Lung (tissue), 12 donors: ENCODE data around the gene WHRN. TPM values are rescaled to one million over a fixed set of nuclear protein-coding genes. Genes with fewer than 3 reads are reported as not detected.

ENCODE experiments used
- ATAC-seq: fragments of 200-7000 bp; cut with Tn5 transposase; one replicate; pipeline ENCODE4 v1.9.1; 2020; ENCODE audit warnings: moderate number of reproducible peaks; ENCODE audit not compliant: insufficient read depth, low FRiP score
- DNase-seq, 3 donors: peaks; one replicate each; pipeline ENCODE4 v3.0.0-alpha.2; 2013 to 2017
- H3K27ac ChIP-seq, 2 donors: one replicate each; pipeline ENCODE4 v1.5.1; 2013; ENCODE audit warnings: mild to moderate bottlenecking in 2 of 2, moderate library complexity in 2 of 2, control low read depth in 1 of 2, inconsistent platforms in 1 of 2, low read depth in 1 of 2, low read length in 1 of 2
- H3K27me3 ChIP-seq, 3 donors: one replicate each; pipeline ENCODE4 v1.5.1; 2013; ENCODE audit warnings: low read length in 2 of 3; ENCODE audit not compliant: control insufficient read depth in 3 of 3, insufficient read depth in 3 of 3
- H3K36me3 ChIP-seq, 4 donors: one replicate each; pipeline ENCODE4 v1.5.1; 2013; ENCODE audit warnings: low read length in 4 of 4, mild to moderate bottlenecking in 1 of 4, moderate library complexity in 1 of 4; ENCODE audit not compliant: control insufficient read depth in 4 of 4, insufficient read depth in 4 of 4
- H3K4me1 ChIP-seq, 5 donors: one replicate each; pipeline ENCODE4 v1.5.1; 2013; ENCODE audit warnings: low read length in 5 of 5, mild to moderate bottlenecking in 2 of 5, moderate library complexity in 1 of 5; ENCODE audit not compliant: control insufficient read depth in 5 of 5, insufficient read depth in 5 of 5
- H3K4me3 ChIP-seq: one replicate; pipeline ENCODE4 v1.5.1; 2013; ENCODE audit warnings: mild to moderate bottlenecking, control low read depth, moderate library complexity
- H3K9ac ChIP-seq, 2 donors: one replicate each; pipeline ENCODE4 v1.5.1; 2013; ENCODE audit warnings: low read length in 2 of 2, control low read depth in 1 of 2; ENCODE audit not compliant: insufficient read depth in 1 of 2
- H3K9me3 ChIP-seq, 4 donors: one replicate each; pipeline ENCODE4 v1.5.1; 2013; ENCODE audit warnings: low read length in 3 of 4, mild to moderate bottlenecking in 1 of 4, moderate library complexity in 1 of 4; ENCODE audit not compliant: control insufficient read depth in 4 of 4, insufficient read depth in 3 of 4
- WGBS, 2 donors: extraction: QIAGEN DNeasy Blood & Tissue Kit; methylation state at CpG; one replicate each; pipeline ENCODE4 v1.1.7; 2013; 5-methylcytosine and 5-hydroxymethylcytosine counted together
- polyA plus RNA-seq, 2 donors: library from polyadenylated mRNA; stranded (reverse); fragments of 200-250 nt; gene quantifications; one replicate each; pipeline ENCODE4 v1.2.1, GENCODE V29; 2013
- total RNA-seq, 2 donors: library from RNA; depleted of rRNA in 1 of 2; stranded (reverse); fragments of >200 nt in 1 of 2; gene quantifications; one replicate each; pipeline ENCODE4 v1.2.1, GENCODE V29; 2014 to 2021
- TF ChIP-seq, protein P1 (sequence below): IDR thresholded peaks from 2 replicates; pipeline ENCODE4 v1.5.1; 2012; ENCODE audit warnings: mild to moderate bottlenecking; ENCODE audit errors: control extremely low read depth, extremely low read depth
- donor health status: control.
- donor health status: control.
- donor health status: Bipolar disorder and iron deficiency.
- donor health status: healthy.
- donor health status: DM: yes; HTN: yes; CAD: no.

The WHRN gene
- total and polyA plus RNA-seq, 4 donors: 3.1 to 11.7 (median 5.6) TPM

DNA sequence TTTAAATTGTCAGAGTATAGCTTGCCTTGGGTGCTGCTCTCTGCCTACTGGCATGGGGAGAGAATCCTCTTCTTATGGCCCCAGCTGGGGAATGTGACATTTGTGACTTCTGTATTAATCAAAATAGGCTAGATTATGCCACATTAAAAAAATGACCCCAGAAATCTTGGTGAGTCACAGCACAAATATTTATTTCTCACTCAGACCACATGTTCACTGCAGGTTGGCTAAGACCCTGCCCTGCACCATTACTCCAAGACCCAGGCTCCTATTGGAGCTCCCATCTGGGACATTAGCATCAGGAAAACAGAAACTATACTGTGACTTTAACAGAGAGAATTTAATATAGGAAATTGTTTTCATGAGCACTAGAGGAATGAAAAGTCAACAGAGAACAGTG, 16.6 kb upstream of the WHRN start:
- Histone ChIP-seq H3K27me3 (peaks cover 0 to 6% (median 3%) of the 10 kb centered on the region in 3 donors), H3K9me3 (no peaks in the 10 kb centered on the region), H3K9ac (no peak overlapping the region), H3K27ac (no peak overlapping the region), H3K4me1 (no peaks in the 10 kb centered on the region), H3K4me3 (no peak overlapping the region), H3K36me3 (no peaks in the 10 kb centered on the region)
- TF ChIP-seq, protein P1, sequence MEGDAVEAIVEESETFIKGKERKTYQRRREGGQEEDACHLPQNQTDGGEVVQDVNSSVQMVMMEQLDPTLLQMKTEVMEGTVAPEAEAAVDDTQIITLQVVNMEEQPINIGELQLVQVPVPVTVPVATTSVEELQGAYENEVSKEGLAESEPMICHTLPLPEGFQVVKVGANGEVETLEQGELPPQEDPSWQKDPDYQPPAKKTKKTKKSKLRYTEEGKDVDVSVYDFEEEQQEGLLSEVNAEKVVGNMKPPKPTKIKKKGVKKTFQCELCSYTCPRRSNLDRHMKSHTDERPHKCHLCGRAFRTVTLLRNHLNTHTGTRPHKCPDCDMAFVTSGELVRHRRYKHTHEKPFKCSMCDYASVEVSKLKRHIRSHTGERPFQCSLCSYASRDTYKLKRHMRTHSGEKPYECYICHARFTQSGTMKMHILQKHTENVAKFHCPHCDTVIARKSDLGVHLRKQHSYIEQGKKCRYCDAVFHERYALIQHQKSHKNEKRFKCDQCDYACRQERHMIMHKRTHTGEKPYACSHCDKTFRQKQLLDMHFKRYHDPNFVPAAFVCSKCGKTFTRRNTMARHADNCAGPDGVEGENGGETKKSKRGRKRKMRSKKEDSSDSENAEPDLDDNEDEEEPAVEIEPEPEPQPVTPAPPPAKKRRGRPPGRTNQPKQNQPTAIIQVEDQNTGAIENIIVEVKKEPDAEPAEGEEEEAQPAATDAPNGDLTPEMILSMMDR: no peak
- DNase-seq (no peak), ATAC-seq (no peak)

DNA sequence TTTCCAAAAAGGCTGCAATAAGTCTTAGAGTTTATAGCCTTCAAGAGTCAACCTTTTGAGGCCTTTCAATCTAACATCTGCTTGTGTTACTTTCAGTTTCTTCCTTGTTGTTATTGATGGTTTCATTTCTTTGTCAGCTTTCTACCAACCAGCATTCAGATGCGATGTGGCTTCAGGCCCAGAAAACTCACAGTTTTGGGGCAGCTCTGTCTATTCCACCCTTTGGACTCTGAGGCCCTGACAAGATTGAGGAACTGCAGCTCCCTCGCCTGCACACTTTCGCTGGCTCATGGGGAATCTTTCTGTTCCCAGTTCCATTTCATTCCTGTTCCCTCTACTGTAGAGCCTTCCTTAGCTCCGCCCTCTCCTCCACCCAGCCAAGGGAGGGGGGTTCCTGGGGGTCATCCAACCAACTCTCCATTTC, 13.3 kb upstream of the WHRN start:
- WGBS, 2 donors: 72 to 75% methylated on average over 4 of the region's 4 CpGs
- Histone ChIP-seq H3K9ac (no peak overlapping the region), H3K4me1 (no peaks in the 10 kb centered on the region), H3K36me3 (no peaks in the 10 kb centered on the region), H3K4me3 (no peak overlapping the region), H3K9me3 (no peaks in the 10 kb centered on the region), H3K27ac (no peak overlapping the region), H3K27me3 (peaks cover 3 to 7% (median 6%) of the 10 kb centered on the region in 3 donors)
- ATAC-seq (no peak), DNase-seq (no peak)
- TF ChIP-seq, protein P1: no peak

DNA sequence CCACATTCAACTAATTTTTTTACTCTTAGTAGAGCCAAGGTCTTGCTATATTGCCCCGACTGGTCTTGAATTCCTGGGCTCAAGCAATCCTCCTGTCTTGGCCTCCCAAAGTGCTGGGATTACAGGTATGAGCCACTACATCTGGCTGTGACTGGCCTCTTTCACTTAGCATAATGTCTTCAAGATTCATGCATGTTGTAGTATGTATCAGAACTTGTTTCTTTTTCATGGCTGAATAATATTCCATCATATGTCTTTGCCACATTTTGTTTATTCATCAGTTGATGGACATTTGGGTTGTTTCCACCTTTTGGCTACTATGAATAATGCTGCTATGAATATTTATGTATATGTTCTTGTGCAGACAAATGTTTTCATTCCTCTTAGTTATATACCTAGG, 12.8 kb upstream of the WHRN start:
- H3K4me1 ChIP-seq: no peaks in the 10 kb centered on the region
- no peak overlapping the region for H3K27ac ChIP-seq
- no peaks in the 10 kb centered on the region for H3K36me3 ChIP-seq
- TF ChIP-seq, protein P1: no peak
- no peak overlapping the region for H3K4me3 ChIP-seq
- ATAC-seq (no peak), DNase-seq (no peak)
- H3K27me3 ChIP-seq: peaks cover 3 to 7% (median 6%) of the 10 kb centered on the region in 3 donors
- no peak overlapping the region for H3K9ac ChIP-seq
- WGBS, 2 donors: 91 to 99% methylated on average over 1 of the region's 1 CpG
- no peaks in the 10 kb centered on the region for H3K9me3 ChIP-seq

DNA sequence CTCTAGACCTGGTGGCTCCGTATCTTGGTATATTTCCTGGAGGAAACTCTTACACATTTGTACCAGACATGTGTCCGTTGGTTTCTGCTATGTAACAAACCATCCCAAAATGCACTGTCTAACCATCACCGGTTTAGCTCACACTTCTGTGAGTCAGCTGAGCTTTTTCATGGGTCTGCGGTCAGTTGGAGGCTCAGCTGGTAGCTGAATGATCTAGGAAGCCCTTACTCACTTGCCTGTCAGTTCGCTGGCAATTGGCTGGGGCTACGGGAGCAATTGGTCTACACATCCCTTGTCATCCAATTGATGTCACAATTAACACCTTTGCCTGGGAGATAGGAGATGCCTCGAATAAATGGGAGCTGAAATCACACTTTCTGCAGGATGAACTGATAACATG, 11.6 kb upstream of the WHRN start:
- no peaks in the 10 kb centered on the region for H3K4me1 ChIP-seq
- H3K9ac ChIP-seq: no peak overlapping the region
- no peaks in the 10 kb centered on the region for H3K9me3 ChIP-seq
- no peak overlapping the region for H3K27ac ChIP-seq
- TF ChIP-seq, protein P1: no peak
- 57 to 69% methylated on average over 7 of the region's 7 CpGs for WGBS, 2 donors
- H3K4me3 ChIP-seq: no peak overlapping the region
- DNase-seq: no peak
- no peak for ATAC-seq
- no peaks in the 10 kb centered on the region for H3K36me3 ChIP-seq
- peaks cover 3 to 7% (median 6%) of the 10 kb centered on the region in 3 donors for H3K27me3 ChIP-seq
